H4 (cell line): Measurements from ENCODE around the gene MFSD11. TPM values are rescaled to one million over a fixed set of nuclear protein-coding genes. Genes with fewer than 3 reads are reported as not detected.
"Not testable (repeated sequence)": the region's sequence is repeated elsewhere in the genome, so short reads cannot be mapped to it uniquely, and the experiment has no call there.

Source experiments
- DNase-seq: peaks from one replicate; pipeline ENCODE4 v3.0.0-alpha.2; 2015; ENCODE audit warnings: low spot score
- total RNA-seq: library from RNA; depleted of rRNA; stranded (reverse); fragments of >200 nt; shearing (Covaris generic); gene quantifications from 2 replicates; pipeline ENCODE4 v1.2.3, GENCODE V29; 2014

The MFSD11 gene
- total RNA-seq, 1 experiment from 2014 or later: 36.7 TPM

DNA sequence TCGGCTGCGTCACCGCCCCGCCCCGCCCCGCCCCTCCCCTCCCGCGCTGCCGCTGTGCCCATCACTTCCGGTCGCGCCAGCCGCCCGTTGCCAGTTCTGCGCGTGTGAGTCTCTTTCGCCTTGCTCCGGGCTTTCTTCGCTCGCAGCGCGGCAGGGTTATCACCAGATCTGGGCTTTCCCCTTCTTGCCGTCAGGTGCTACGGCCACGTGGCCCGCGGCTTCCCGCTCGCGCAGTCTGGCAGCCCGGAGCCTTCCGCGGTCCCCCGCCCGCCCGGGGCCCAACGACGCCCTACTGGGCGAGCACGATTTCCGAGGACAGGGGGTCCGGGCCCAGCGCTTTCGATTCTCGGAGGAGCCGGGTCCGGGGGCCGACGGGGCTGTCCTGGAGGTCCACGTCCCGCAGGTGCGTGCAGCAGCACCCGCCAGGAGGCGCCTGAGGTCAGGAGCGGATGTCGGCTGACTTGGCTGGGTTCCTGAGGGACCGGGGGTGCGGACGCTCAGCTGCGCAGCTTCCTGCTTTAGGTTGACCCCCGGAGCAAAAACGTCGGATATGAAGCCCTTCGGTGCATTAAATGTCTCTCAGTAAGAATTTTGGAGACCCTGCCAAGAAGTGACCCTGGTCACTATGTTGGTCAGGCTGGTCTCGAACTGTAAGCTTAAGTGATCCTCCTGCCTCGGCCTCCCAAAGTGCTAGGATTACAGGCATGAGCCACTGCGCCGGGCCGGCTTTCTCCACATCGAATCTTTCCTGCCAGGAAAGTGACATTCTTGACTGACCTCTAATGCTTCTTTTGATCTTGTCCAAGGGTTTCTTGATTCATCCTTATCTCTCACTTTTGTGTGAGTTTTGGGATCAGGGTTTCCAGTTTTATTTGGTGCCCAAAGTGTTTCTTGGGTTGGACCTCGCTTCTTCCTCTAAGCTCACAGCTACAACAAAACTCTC is 10.9 kb upstream of the MFSD11 start, which contains the start of gene METTL23:
METTL23 (plus strand) TSS at position 64 of the 943 bp plus-strand sequence. CDS start 2,872 bp downstream, outside the sequence.
- DNase-seq: peak; percentile 78

DNA sequence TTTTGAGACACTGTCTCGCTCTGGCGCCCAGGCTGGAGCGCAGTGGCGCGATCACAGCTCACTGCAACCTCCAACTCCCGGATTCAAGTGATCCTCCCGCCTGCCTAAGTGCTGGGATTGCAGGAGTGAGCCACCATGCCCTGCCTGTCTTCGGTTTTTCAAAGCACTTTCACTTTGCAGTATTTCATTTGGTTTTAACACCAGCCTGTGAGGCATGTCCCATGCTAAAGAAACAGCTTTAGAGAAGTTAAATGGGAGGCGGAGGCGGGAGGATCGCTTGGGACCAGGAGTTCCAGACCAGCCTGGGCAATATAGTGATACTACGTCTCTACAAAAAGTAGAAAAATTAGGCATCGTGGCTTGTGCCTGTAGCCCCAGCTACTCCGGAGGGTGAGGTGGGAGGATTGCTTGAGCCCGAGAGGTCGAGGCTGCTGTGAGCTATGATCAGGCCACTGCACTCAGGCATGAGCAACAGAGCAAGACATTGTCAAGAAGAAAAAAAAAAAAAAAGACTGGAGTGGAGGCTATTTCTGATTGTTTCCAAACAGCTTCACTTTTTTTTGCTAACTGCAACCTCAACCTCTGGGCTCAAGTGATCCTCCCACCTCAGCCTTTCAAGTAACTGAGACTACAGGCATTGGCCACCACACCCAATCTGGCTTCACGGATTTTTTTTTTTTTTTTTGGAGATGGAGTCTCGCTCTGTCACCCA is 10.0 kb upstream of the MFSD11 start:
- no peak for DNase-seq

DNA sequence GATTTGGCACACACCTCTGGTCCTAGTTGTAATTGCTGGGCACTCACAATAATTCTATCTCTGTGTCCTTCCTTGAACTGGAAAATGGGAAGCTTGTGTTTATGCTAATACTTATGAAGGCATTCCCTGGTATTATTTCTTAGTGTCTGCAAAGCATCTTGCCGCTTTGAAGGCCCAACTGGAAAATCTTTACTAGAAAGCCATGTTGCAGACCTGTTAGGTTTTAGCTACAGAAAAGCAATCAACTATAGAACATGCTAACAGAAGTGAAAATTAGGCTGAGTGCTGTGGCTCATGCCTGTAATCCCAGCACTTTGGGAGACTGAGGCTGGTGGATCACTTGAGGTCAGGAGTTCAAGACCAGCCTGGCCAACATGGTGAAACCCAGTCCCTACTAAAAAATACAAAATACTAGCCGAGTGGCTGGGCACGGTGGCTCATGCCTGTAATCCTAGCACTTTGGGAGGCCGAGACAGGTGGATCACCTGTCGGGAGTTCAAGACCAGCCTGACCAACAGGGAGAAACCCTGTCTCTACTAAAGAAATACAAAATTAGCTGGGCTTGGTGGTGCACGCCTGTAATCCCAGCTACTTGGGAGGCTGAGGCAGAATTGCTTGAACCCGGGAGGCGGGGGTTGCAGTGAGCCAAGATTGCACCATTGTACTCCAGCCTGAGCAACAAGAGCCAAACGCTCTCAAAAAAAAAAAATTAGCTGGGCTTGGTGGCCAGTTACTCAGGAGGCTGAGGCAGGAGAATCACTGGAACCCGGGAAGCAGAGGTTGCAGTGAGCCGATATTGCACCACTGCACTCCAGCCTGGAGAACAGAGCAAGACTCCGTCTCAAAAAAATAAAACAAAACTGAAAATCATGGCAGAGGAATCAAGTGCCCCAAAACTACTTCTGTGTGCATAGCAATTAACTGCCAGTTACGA is 5.9 kb upstream of the MFSD11 start:
- not testable (repeated sequence) for DNase-seq

DNA sequence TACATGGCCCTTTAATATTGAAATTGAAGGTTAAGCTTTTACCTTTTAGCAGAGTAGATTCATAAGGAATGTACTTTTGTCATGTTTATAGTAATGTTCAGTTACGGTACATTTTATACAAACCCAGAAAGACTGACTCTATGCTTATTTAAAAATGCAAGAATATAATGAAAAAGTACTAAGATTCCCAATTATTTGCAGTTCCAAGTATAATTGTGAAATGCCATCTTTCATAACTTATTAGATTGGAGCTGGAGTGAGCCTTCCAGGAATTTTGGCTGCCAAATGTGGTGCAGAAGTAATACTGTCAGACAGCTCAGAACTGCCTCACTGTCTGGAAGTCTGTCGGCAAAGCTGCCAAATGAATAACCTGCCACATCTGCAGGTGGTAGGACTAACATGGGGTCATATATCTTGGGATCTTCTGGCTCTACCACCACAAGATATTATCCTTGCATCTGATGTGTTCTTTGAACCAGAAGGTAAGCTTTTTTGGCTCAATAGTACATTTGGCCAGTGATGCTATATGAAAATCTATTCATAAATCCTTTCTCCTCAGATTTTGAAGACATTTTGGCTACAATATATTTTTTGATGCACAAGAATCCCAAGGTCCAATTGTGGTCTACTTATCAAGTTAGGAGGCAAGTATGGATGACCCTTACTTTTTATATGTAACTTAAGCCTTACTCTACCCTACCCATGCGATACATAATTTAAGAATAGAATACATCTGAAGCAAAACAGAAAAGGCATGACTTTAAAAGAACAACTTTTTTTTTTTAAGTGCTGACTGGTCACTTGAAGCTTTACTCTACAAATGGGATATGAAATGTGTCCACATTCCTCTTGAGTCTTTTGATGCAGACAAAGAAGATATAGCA is 4.9 kb upstream of the MFSD11 start:
- DNase-seq: no peak

DNA sequence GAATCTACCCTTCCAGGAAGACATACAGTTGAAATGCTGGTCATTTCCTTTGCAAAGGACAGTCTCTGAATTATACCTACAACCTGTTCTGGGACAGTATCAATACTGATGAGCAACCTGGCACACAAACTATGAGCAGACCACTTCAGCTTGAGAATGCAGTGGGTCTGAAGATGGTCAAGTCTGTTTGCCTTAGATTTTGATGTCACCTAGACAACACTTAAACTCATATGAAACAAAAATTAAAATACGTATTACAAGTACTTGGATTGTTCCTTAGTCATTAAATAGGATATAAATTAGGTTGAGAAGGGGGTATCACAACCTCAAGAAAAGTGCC is 4.3 kb upstream of the MFSD11 start:
- no peak for DNase-seq

- DNase-seq: no peak
These were observed 3.7 kb upstream of the MFSD11 start for GRCh38 chr17:76734080-76734840.

- DNase-seq: peak; percentile 54
These were observed 2.9 kb upstream of the MFSD11 start for GRCh38 chr17:76735006-76735405.

- no peak for DNase-seq
These were observed 2.2 kb upstream of the MFSD11 start for GRCh38 chr17:76735586-76736348.

DNA sequence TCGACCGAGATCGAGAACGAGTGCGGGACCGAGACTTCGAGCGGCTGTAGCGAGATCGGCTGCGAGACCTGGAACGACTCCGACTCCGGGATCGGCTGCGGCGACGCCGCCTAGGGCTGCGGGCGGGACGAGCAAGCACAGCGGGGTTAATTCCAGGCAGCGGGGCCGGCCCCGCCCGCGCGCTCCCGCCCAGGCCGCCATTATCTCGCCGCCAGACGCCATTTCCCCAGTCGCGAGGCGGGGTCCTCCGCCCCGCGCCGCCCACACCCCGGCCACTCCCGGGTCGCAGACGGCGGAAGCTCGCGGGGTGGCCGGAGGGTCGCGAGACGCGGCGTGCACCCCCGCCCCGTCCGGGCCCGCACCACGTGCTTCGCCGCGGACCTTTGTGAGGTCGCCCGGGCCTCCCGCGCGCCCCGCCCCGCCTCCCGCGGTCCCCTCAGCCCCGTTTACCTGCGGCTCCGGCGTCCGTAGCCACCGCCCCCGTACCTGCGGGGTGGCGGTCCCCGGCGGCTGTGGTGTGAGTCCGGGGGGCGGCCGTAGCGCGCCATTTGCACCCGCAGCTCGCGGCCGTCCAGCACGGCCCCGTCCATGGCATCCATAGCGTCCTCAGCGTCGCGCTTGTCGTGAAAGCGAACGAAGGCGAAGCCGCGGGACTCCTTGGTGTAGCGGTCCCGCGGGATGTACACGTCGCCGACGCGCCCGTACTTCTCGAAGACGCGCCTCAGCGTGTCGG is 1.4 kb upstream of the MFSD11 start:
- DNase-seq: peak; percentile 47

GRCh38 chr17:76737082-76737675 is 740 bp upstream of the MFSD11 start, which contains the start of gene SRSF2:
TSS of gene SRSF2 (minus strand) at chr17:76737331. CDS start at chr17:76737160, 171 bp downstream.
- DNase-seq: peak; percentile 98

- DNase-seq: no peak
These were observed 540 bp downstream of the MFSD11 start for GRCh38 chr17:76738468-76738850.

DNA sequence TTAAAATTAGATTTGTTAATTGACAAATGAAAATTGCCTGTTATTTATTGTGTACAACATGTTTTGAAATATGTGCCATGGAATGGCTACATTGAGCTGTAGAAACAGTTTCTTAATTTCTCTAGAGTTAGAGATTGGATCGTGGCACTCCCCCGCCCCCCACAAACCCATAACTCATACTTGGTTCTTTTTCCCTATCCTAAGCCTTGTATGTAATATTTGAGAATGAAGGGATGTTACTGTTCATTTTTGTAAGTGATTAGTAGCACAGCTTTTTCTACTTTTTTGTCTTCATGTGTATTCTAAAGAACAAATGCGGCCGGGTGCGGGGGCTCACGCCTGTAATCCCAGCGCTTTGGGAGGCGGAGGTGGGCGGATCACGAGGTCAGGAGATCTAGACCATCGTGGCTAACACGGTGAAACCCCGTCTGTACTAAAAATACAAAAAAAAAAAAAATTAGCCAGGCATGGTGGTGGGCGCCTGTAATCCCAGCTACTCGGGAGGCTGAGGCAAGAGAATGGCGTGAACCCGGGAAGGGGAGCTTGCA is 1.7 kb downstream of the MFSD11 start:
- DNase-seq: not testable (repeated sequence)

DNA sequence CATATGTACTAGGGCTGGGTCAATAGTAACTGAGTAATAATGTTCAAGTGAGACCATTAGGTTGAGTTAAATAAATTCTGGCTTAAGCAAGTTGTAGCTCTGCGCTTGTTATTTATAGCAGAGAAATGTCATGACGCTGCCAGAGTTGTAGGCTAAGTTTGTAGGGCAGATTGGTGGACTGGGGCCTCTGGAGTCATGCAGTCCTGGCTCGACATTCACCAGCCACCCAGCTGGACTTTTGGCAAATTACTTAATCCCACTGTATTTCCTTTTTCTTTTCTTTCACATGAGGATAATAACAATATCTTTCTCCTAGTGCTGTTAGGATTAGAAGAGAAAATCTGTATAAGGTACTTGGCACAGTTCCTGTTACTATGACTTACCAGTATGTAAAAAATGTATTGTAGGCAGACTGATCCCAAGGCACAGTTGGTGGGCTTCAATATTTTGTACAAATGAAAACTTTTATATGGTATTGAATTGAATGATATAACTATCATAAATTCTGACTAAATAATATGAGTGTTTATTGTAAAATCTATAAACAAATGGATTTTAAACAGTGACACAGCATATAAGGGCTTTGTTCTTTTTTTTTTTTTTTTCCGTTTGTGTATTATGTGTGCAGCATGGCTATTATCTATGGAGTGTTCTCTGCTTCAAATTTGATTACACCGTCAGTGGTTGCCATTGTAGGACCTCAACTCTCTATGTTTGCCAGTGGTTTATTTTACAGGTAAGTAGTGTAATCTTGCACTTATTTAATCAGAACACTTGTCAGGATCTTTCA is 2.6 kb downstream of the MFSD11 start:
- DNase-seq: no peak

- DNase-seq: no peak
These were observed 5.0 kb downstream of the MFSD11 start for GRCh38 chr17:76742958-76743357.

- no peak for DNase-seq
These were observed 6.8 kb downstream of the MFSD11 start for GRCh38 chr17:76744747-76745146.

DNA sequence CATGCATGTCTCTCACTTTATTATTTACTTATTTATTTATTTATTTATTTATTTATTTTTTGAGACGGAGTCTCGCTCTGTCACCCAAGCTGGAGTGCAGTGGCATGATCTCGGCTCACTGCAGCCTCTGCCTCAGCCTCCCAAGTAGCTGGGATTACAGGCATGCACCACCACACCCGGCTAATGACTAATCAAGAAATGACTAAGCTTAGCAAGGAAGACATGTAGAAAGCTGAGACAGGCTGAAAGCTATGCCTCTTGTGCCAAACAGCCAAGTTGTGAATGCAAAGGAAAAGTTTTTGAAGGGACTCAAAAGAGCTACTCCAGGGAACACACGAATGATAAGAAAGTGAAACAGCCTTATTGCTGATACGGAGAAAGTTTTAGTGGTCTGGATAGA is 7.9 kb downstream of the MFSD11 start:
- not testable (repeated sequence) for DNase-seq
